KOPT-K1 (cell line): ENCODE results near the gene C1orf21.

ENCODE experiments used
- H3K27ac ChIP-seq: fragments of 200-600 bp; sonication (generic); 2 replicates; pipeline ENCODE4 v1.5.1; 2016; ENCODE audit warnings: antibody characterized with exemption, mild to moderate bottlenecking, low read depth, low read length; ENCODE audit not compliant: poor library complexity, severe bottlenecking
- H3K36me3 ChIP-seq: fragments of 200-600 bp; sonication (generic); 2 replicates; pipeline ENCODE4 v1.5.1; 2017; ENCODE audit warnings: antibody characterized with exemption, mild to moderate bottlenecking, low read length, moderate library complexity; ENCODE audit not compliant: insufficient read depth
- H3K9me3 ChIP-seq: fragments of 200-600 bp; sonication (generic); 2 replicates; pipeline ENCODE4 v1.5.1; 2017; ENCODE audit warnings: antibody characterized with exemption, low read length, mild to moderate bottlenecking; ENCODE audit not compliant: insufficient read depth, poor library complexity, severe bottlenecking

The C1orf21 gene

DNA sequence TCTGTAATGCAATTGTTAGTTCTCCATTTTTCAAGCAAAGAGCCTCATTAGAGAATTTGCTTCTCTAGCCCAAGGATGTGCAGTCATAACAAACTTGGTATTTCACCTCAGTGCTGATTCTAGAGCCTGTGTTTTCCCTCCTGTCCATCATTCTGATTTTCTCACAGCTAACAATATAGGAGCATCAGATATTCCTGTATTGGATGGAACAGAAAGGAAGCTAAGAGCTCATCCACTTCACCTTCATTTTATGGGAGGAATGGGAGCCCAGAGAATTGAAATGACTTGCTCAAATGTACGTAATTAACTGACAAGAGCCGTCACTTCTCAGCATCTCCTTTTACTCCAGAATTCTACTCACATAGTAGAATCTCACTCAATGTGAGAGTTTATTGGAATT, 271.2 kb downstream of the C1orf21 start:
- H3K27ac ChIP-seq = no peak overlapping the region
- H3K9me3 ChIP-seq = no peaks in the 10 kb centered on the region
- no peaks in the 10 kb centered on the region for H3K36me3 ChIP-seq

DNA sequence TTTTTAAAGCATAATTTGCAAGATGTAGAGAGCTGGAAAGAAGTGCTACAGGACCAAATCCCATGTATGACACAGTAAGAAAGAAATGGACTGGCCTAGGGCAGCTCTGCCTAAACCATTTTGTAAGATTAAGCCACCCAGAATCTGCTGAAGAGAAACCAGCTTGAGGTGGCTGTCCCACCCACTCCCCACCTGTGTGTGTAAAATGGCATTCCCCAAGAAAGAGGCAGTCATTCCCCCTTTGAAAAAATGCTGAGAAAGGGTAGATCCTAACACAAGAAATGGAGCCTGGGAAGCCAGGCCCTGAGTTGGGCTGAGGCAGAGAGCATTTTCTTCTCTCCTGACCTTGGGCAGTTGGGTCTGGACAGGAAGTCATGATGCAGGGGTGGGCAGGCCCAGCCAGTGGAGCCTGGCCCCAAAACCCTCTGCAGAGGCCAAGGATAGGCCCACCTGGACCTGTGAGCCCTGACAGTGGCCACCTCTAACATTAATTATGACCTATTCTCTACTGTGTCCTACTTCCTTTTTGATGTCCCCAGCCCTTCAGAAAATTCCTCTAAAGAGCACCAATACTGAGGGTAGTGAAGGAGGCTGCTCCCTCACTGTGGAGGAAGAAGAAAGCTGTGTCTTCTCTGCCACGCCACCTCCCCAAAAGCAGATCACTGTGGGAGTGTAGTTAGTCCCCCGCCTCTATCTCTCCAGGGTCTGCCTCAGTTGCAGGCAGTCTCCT, 273.8 kb downstream of the C1orf21 start:
- Histone ChIP-seq H3K36me3 (no peaks in the 10 kb centered on the region), H3K9me3 (no peaks in the 10 kb centered on the region), H3K27ac (no peak overlapping the region)

DNA sequence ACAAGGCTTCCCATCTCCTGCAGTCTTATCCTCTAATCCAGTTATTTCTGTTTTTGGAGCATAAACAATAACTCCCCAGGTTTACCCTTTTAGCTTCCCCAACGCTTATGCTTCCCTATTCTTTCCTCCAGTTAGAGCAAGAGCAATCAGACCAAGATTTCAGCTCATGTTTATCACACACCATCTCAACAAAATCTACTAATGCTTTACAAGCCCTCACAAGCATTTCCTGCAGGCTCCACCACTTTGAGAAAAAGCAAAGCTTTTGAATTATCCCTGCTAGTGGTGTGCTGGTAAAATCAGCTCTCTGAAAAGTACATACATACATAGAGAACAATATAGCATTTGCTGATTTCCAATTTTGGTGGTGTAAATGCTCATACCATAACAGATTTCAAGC, 275.0 kb downstream of the C1orf21 start:
- no peaks in the 10 kb centered on the region for H3K36me3 ChIP-seq
- no peaks in the 10 kb centered on the region for H3K9me3 ChIP-seq
- H3K27ac ChIP-seq = no peak overlapping the region

DNA sequence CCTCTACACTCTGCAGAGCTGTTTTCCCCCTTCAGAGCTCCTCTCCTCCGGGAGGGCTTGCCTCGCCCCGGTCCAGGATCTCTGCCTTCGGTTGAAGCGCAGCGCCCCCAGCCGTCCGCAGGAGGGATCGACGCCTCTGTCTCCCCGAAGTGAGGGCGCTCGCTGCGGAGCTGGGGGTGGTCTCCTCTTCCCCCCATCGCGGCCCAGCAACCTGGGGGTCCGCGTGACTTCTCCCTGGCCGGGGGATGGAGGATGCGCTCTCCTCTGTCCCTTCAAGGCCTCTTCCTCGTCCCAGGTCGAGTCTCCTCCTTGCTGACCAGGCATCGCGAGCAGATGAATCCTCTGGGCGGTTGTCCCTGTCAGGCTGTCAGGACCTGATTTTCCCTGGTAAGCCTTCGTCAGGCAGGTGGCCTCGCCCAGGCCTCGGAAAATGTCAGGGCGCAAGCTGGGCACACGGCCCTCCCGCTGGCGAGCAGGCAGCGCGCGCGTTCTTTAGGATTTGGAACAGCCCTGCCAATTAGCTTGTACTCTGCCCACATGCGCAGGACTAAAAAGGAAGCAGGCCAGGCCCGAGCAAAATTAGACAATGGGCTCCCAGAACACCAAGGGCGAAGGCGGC, 277.3 kb downstream of the C1orf21 start:
- no peaks in the 10 kb centered on the region for H3K9me3 ChIP-seq
- no peak overlapping the region for H3K27ac ChIP-seq
- H3K36me3 ChIP-seq = no peaks in the 10 kb centered on the region

DNA sequence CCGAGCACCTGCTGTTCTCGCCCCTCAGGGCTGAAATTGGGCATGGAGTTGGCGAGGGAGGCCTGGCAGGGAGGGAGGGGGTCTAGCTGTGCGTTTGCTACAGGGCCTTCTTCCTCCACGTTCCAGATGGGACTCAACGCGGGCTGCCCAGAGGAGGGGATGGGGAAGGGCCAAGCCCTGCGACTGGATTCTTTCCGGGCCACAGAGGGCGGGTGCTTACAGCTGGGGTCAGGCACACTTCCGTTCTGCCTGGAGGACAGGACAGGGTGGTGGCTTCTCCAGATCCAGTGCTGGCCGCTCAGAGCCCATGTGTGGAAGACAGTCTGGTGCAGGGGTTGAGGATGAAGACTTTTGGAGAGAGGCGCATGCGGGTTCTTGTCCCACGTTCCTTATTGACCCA, 277.8 kb downstream of the C1orf21 start:
- Histone ChIP-seq H3K9me3 (no peaks in the 10 kb centered on the region), H3K36me3 (no peaks in the 10 kb centered on the region), H3K27ac (no peak overlapping the region)

DNA sequence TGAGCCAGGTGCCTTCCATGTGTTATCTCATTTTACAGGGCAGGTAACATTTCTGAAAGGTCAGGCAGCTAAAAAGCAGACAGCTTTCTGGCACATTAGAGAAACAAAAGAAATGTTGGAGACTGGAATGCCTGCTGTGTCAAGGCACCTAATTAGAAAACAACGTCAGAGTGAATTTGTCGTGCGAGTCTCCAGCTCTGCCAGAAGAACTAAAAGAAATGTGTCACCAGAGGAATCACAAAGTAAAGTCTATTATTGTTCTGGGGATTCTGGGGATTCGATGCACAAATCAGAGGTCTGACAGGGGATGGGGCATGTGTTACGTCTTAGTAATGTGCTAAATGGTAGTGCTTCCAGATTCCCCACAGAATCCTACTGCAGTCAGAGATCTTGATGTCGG, 278.5 kb downstream of the C1orf21 start:
- Histone ChIP-seq H3K36me3 (no peaks in the 10 kb centered on the region), H3K27ac (no peak overlapping the region), H3K9me3 (no peaks in the 10 kb centered on the region)

DNA sequence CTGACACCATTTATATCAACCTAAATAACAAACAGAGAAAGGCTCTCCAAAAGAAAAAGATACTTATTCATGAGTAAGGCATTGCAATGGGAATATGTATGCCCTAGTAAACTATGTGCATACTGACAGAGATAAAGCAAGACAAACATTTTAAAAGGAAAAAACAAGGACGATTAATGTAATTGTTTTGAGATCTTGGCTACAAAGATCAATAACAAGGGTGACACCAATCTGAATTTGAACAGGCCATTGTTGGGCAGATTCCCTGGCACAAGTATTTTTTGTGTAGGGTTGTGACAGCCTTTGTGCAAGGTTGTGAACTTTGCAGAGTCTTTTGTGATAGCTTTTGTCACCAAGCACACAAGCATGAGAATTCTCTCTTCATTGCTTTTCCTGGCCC, 282.6 kb downstream of the C1orf21 start:
- no peaks in the 10 kb centered on the region for H3K9me3 ChIP-seq
- H3K27ac ChIP-seq = no peak overlapping the region
- no peaks in the 10 kb centered on the region for H3K36me3 ChIP-seq

DNA sequence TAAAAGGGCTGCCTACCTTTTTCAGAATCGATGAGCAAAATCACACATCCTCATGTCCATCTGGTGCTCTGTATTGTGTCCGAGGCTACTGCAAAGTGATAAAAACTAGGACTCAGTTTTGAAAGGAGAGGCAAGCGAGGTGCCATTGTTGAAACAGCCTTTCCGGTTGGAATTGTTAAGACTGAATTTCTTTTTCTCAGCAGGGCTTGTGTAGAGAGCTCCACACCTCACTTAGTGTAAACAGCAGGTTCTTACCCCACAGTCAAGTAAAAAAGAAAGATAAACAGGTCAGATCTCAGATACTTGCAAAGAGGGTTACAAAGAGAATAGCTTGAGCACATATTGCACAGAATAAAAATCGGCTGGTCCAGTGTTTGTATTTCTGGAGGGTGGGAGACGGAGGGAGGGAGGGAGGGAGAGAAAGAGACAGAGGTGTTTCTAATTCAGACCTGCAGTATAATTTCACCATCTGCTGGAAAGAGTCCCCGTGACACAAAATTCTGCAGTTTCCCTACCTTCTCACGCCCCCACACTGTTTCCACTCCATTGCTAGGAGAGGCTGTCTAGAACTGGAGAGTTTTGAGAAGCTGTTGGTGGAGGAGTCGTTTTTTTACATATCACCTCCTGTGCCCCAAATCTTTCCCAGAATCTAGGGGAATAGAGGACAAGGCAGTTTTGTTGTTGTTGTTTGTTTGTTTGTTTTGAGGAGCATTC, 285.3 kb downstream of the C1orf21 start:
- Histone ChIP-seq H3K9me3 (no peaks in the 10 kb centered on the region), H3K27ac (no peak overlapping the region), H3K36me3 (no peaks in the 10 kb centered on the region)

DNA sequence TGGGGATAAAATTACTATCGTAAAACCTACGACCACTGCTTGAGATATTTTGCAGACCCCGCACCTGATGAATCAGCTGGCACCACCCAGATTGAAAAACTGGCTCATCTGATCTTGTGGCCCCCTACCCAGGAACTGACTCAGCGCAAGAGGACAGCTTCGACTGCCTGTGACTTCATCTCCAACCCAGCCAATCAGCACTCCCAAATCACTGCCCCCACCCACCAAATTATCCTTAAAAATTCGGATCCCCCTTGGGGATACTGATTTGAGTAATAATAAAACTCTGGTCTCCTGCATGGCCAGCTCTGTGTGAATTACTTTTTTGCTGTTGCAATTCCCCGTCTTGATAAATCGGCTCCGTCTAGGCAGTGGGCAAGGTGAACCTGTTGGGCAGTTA, 286.5 kb downstream of the C1orf21 start:
- Histone ChIP-seq H3K27ac (no peak overlapping the region), H3K9me3 (no peaks in the 10 kb centered on the region), H3K36me3 (no peaks in the 10 kb centered on the region)

DNA sequence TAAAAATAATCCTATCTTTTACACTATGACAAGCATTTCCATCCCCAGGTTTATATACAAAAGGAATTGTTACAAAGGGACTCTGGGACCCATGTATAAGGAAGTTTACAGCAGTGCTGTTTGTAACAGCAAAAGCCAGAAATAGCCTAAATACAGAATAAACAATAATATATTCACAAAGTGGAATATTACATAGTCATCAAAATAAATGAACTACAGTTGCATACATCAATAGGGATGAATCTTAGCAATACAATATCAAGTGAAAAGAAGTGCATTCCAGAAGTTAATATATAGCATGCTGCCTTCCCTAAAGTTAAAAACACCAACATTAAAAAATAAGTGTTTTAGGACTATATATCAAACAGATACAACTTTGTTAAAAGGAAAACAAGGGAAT, 290.5 kb downstream of the C1orf21 start:
- H3K27ac ChIP-seq = no peak overlapping the region
- peaks cover 7% of the 10 kb centered on the region for H3K9me3 ChIP-seq
- no peaks in the 10 kb centered on the region for H3K36me3 ChIP-seq
